SH-SY5Y (cell line): ENCODE data around the gene SOX18.

Experiments used
- GATA2 ChIP-seq: IDR thresholded peaks from 2 replicates; pipeline ENCODE4 v1.6.1; 2011; ENCODE audit warnings: mild to moderate bottlenecking, low read depth, low read length
- GATA3 ChIP-seq: IDR thresholded peaks from 2 replicates; pipeline ENCODE4 v1.6.1; 2011; ENCODE audit warnings: low read depth, mild to moderate bottlenecking, low read length, moderate library complexity

Gene SOX18

GRCh38 chr20:64035066-64035932 lies 14.1 kb downstream of the SOX18 start:
- no peak for TF ChIP-seq GATA2
- no peak for TF ChIP-seq GATA3

- TF ChIP-seq GATA2, result no peak
- TF ChIP-seq GATA3, result no peak
These were observed 15.4 kb downstream of the SOX18 start for GRCh38 chr20:64033981-64034493.

GRCh38 chr20:64032706-64033624 lies 16.5 kb downstream of the SOX18 start:
- no peak for TF ChIP-seq GATA2
- TF ChIP-seq GATA3, result no peak

- no peak for TF ChIP-seq GATA2
- no peak for TF ChIP-seq GATA3
These were observed 17.6 kb downstream of the SOX18 start for GRCh38 chr20:64031822-64032314.

GRCh38 chr20:64030371-64031134 lies 18.9 kb downstream of the SOX18 start:
- no peak for TF ChIP-seq GATA2
- TF ChIP-seq GATA3, result no peak

- TF ChIP-seq GATA2, result no peak
- no peak for TF ChIP-seq GATA3
These were observed 19.9 kb downstream of the SOX18 start for GRCh38 chr20:64029293-64030117.

GRCh38 chr20:64027981-64028685 lies 21.3 kb downstream of the SOX18 start:
- TF ChIP-seq GATA3 (no peak), GATA2 (no peak)

GRCh38 chr20:64025826-64026412 lies 23.5 kb downstream of the SOX18 start:
- TF ChIP-seq GATA3 (no peak), GATA2 (no peak)

- TF ChIP-seq GATA3, result no peak
- no peak for TF ChIP-seq GATA2
These were observed 24.2 kb downstream of the SOX18 start for GRCh38 chr20:64025101-64025825.

GRCh38 chr20:64024141-64024990 lies 25.1 kb downstream of the SOX18 start:
- TF ChIP-seq GATA2 (no peak), GATA3 (no peak)
